Measurements from ENCODE around the gene NOS1AP.

NOS1AP gene

GRCh38 chr1:162327144-162327787, 257.8 kb downstream of the NOS1AP start:
- no peaks in the 10 kb centered on the region for H3K79me2 ChIP-seq (ENCODE audit: low read length)
- H3K9ac ChIP-seq (ENCODE audit: low read length), result no peak overlapping the region
- no peak for TF ChIP-seq EZH2phosphoT487 (IDR thresholded peaks at IDR 0.05; ENCODE audit: low read length)
- TF ChIP-seq EZH2 (optimal IDR thresholded peaks at IDR 0.05; ENCODE audit: low read depth, low read length), result no peak
- TF ChIP-seq, protein P1, sequence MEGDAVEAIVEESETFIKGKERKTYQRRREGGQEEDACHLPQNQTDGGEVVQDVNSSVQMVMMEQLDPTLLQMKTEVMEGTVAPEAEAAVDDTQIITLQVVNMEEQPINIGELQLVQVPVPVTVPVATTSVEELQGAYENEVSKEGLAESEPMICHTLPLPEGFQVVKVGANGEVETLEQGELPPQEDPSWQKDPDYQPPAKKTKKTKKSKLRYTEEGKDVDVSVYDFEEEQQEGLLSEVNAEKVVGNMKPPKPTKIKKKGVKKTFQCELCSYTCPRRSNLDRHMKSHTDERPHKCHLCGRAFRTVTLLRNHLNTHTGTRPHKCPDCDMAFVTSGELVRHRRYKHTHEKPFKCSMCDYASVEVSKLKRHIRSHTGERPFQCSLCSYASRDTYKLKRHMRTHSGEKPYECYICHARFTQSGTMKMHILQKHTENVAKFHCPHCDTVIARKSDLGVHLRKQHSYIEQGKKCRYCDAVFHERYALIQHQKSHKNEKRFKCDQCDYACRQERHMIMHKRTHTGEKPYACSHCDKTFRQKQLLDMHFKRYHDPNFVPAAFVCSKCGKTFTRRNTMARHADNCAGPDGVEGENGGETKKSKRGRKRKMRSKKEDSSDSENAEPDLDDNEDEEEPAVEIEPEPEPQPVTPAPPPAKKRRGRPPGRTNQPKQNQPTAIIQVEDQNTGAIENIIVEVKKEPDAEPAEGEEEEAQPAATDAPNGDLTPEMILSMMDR (IDR thresholded peaks at IDR 0.05; ENCODE audit: low read length), result no peak
- no peaks in the 10 kb centered on the region for H4K20me1 ChIP-seq (ENCODE audit: insufficient read depth, low read length)
- no peak overlapping the region for H3K4me3 ChIP-seq (ENCODE audit: low read length)
- no peaks in the 10 kb centered on the region for H3K9me2 ChIP-seq (replicated peaks; ENCODE audit: insufficient read depth, low read length)
- H3K4me1 ChIP-seq (ENCODE audit: low read length), result no peaks in the 10 kb centered on the region
- H3K27ac ChIP-seq (ENCODE audit: low read length), result no peak overlapping the region
- no peak overlapping the region for H3K4me2 ChIP-seq (ENCODE audit: low read depth, low read length)
- no peaks in the 10 kb centered on the region for H3K36me3 ChIP-seq (replicated peaks; ENCODE audit: insufficient read depth, low read length)
- DNase-seq, result no peak
- H3F3A ChIP-seq (ENCODE audit: insufficient read depth, low read length), result no peaks in the 10 kb centered on the region
- no peaks in the 10 kb centered on the region for H3K27me3 ChIP-seq (replicated peaks; ENCODE audit: insufficient read depth, low read length)
- no peak overlapping the region for H2AFZ ChIP-seq (ENCODE audit: low read length)
- no peaks in the 10 kb centered on the region for H3K9me3 ChIP-seq (replicated peaks; ENCODE audit: insufficient read depth, low read length)

DNA sequence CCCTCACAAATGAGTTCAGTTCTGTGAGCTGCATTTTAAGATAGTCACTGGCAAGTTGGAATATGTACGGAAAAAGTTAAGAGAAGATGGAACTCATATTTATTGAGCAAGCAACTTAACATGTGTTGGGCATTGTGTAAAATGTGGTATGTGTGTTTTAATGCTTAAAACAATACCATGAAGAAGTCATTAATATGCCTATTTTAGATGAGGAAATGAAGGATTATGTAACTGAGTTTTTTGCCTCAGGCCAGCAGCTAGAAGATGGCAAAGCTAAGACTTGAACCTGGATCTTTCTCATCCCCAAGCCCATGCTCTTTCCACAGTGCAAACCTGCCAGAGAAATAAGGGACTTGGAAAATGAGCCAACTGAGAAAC, 258.3 kb downstream of the NOS1AP start:
- H3K4me1 ChIP-seq (ENCODE audit: low read length), result no peaks in the 10 kb centered on the region
- H3K27me3 ChIP-seq (replicated peaks; ENCODE audit: insufficient read depth, low read length), result no peaks in the 10 kb centered on the region
- no peaks in the 10 kb centered on the region for H3K79me2 ChIP-seq (ENCODE audit: low read length)
- no peak for TF ChIP-seq EZH2 (optimal IDR thresholded peaks at IDR 0.05; ENCODE audit: low read depth, low read length)
- TF ChIP-seq EZH2phosphoT487 (IDR thresholded peaks at IDR 0.05; ENCODE audit: low read length), result no peak
- TF ChIP-seq, protein P1 (IDR thresholded peaks at IDR 0.05; ENCODE audit: low read length), result no peak
- H2AFZ ChIP-seq (ENCODE audit: low read length), result no peak overlapping the region
- no peak for DNase-seq
- H3K36me3 ChIP-seq (replicated peaks; ENCODE audit: insufficient read depth, low read length), result no peaks in the 10 kb centered on the region
- H4K20me1 ChIP-seq (ENCODE audit: insufficient read depth, low read length), result no peaks in the 10 kb centered on the region
- no peak overlapping the region for H3K27ac ChIP-seq (ENCODE audit: low read length)
- H3K9me2 ChIP-seq (replicated peaks; ENCODE audit: insufficient read depth, low read length), result no peaks in the 10 kb centered on the region
- H3F3A ChIP-seq (ENCODE audit: insufficient read depth, low read length), result no peaks in the 10 kb centered on the region
- H3K9me3 ChIP-seq (replicated peaks; ENCODE audit: insufficient read depth, low read length), result no peaks in the 10 kb centered on the region
- no peak overlapping the region for H3K4me2 ChIP-seq (ENCODE audit: low read depth, low read length)
- no peak overlapping the region for H3K9ac ChIP-seq (ENCODE audit: low read length)
- H3K4me3 ChIP-seq (ENCODE audit: low read length), result no peak overlapping the region

GRCh38 chr1:162328512-162328911, 259.0 kb downstream of the NOS1AP start:
- Histone ChIP-seq H3K4me2 (ENCODE audit: low read depth, low read length) (no peak overlapping the region), H2AFZ (ENCODE audit: low read length) (no peak overlapping the region), H3K36me3 (replicated peaks; ENCODE audit: insufficient read depth, low read length) (no peaks in the 10 kb centered on the region), H3K4me3 (ENCODE audit: low read length) (no peak overlapping the region), H3K9me3 (replicated peaks; ENCODE audit: insufficient read depth, low read length) (no peaks in the 10 kb centered on the region), H3K27ac (ENCODE audit: low read length) (no peak overlapping the region), H3K9me2 (replicated peaks; ENCODE audit: insufficient read depth, low read length) (no peaks in the 10 kb centered on the region), H4K20me1 (ENCODE audit: insufficient read depth, low read length) (no peaks in the 10 kb centered on the region), H3F3A (ENCODE audit: insufficient read depth, low read length) (no peaks in the 10 kb centered on the region), H3K9ac (ENCODE audit: low read length) (no peak overlapping the region), H3K79me2 (ENCODE audit: low read length) (no peaks in the 10 kb centered on the region), H3K27me3 (replicated peaks; ENCODE audit: insufficient read depth, low read length) (no peaks in the 10 kb centered on the region), H3K4me1 (ENCODE audit: low read length) (no peaks in the 10 kb centered on the region)
- no peak for DNase-seq
- TF ChIP-seq EZH2phosphoT487 (IDR thresholded peaks at IDR 0.05; ENCODE audit: low read length), result no peak
- no peak for TF ChIP-seq EZH2 (optimal IDR thresholded peaks at IDR 0.05; ENCODE audit: low read depth, low read length)
- TF ChIP-seq, protein P1 (IDR thresholded peaks at IDR 0.05; ENCODE audit: low read length), result no peak
